GM18861 (cell line): ENCODE results near the gene OR5H2.

ENCODE experiments used
- ATAC-seq: cut with Tn5 transposase; IDR thresholded peaks from one replicate; pipeline ENCODE4 v1.9.1; 2021; ENCODE audit not compliant: unreplicated experiment

Gene OR5H2

GRCh38 chr3:98329392-98330124, 47.3 kb downstream of the OR5H2 start:
- ATAC-seq: peak; percentile 73

- no peak for ATAC-seq
These were observed 49.0 kb downstream of the OR5H2 start for GRCh38 chr3:98331329-98331728.
